Hematopoietic multipotent progenitor cell treated with erythropoietin and hydrocortisone succinate and interleukin-3 and kit ligand, for 6 days (in vitro differentiated cells): Measurements from ENCODE around the gene MCL1.

ENCODE experiments used
- DNase-seq: peaks from one replicate; pipeline ENCODE4 v3.0.0-alpha.2; 2015

The MCL1 gene

GRCh38 chr1:150535511-150536287, 43.7 kb downstream of the MCL1 start:
- no peak for DNase-seq

- no peak for DNase-seq
Observed at GRCh38 chr1:150534002-150534401, 45.4 kb downstream of the MCL1 start.

DNA sequence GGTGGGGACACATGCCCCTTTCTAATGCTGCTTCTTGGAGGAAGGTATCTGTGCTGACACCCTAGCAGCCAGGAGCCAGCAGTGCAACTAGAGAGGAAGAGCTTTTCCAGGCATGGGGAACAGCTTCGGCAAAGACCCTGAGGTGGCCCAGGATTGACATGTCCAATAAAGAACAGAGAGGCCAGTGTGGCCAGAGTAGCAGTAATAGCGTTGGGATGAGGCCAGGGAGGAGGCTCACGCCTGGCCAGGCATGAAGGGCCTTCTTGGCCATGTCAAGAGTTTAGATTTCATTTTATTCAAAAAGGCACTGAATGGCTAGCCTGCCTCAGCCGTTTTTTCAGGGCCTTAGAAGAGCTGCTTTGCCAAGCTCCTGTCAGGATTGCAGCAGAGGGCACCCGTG, 46.5 kb downstream of the MCL1 start:
- no peak for DNase-seq

DNA sequence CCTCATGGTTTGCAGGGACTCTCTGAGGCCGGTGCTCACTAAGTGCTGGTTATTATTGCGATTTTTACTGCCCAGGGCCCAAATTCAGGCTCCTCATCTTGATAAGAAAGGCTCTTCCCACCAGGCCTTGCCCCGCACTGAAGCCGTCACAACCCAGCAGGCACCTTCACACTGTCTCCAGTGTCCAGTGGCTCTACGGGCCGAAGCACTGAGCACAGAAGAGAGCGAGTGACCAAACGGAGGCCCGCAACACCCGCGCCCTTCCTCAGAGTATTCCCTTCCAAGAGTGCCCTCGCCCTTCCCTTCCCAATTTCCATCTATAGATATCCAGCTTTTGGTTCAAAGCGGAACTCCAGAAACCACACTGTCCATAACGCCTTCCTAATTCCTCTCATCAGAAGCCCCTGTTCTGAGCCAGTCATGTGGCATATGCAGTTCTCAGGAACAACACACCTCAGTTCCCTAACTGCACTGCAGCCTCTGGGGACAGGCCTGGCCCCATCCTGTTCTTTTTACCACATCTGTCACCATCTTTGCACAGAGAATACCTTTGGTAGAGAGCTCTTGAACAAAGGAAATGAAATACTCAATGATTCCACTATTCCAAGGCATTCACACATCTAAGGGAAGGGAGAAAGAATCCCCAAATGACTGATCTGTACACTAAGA, 48.8 kb downstream of the MCL1 start:
- DNase-seq = no peak

GRCh38 chr1:150529017-150529416, 50.4 kb downstream of the MCL1 start:
- peak; percentile 23 for DNase-seq

DNA sequence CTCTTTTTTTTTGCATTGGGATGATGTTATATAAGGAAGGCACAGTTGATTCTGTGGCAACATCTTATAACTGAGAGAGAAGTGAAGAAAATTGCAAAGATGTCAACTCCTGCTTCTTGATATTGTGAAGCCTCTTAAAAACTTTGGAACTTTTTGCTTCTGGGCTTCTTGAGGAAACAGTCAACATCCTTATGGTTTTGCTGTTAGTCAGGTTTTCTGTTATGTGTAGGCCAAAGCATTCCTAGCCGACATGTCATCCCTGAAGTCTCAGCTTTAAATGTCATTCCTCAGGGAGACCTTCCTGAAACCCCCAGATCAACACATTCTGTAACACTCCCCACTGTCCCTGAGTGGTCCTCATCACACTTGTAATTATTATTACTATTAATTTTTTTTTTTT, 51.2 kb downstream of the MCL1 start:
- DNase-seq = no peak

DNA sequence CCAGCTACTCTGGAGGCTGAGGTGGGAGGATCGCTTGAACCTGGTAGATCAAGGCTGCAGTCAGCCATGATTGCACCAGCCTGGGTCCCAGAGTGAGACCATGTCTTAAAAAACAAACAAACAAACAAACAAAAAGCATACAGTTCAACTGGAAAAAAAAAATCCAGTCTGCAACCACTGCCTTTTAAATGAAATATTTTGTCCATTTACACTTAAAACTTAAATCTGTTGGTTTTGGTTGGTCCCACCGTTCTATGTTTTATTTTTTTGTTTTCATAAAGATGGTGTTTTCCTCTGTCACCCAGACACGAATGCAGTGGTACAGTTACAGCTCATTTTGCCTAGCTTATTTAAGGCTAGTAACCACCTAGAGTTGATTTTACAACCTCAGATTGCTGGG, 54.1 kb downstream of the MCL1 start:
- DNase-seq = no peak
